Stimulated activated CD8-positive, alpha-beta memory T cell treated with anti-CD3 and anti-CD28 coated beads, Interleukin-7, amount 100 ng/mL, for 1 hour (primary cell): ENCODE measurements around the gene PRKCE.

Experiments used
- DNase-seq, 2 donors: peaks; one replicate each; pipeline ENCODE4 v3.0.0-alpha.2; 2020; ENCODE audit warnings: low read depth in 2 of 2

The PRKCE gene

DNA sequence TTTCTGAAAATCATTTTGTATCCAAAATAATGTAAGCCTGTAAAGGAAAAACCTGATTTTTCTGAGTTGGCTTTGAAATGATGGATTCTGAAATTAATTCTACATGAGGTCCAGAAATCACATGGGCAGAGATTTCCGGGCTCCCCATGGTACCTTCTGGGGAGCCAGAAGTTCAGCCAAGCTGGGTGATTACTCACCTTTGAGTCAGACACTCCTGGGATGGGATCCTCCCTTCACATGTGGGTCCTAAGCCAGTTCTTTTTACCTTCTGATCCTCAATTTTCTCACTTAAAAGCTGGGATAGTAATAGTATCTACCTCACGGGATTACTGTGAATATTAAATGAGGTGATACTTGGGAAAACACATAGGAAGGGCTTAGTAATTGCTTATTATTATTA, 465.9 kb downstream of the PRKCE start:
- no peak for DNase-seq

DNA sequence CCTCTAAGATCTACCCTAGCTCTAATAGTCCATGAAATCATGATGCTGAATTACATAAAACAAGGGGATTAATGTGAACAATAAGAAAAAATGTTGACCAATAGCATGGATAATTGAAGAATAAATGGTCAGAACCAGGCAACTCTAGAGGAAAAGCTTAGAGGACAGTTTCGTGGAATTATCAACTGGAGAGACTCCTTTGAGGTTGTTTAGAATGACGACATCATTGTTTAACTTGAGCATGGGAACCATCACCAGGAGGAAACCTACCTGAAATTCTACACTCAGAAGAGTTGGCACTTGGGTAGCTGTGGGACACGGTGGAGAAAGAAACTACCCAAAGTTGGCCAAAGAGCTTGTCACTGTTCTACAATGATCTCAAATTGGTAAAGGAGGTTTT, 466.5 kb downstream of the PRKCE start:
- no peak for DNase-seq

DNA sequence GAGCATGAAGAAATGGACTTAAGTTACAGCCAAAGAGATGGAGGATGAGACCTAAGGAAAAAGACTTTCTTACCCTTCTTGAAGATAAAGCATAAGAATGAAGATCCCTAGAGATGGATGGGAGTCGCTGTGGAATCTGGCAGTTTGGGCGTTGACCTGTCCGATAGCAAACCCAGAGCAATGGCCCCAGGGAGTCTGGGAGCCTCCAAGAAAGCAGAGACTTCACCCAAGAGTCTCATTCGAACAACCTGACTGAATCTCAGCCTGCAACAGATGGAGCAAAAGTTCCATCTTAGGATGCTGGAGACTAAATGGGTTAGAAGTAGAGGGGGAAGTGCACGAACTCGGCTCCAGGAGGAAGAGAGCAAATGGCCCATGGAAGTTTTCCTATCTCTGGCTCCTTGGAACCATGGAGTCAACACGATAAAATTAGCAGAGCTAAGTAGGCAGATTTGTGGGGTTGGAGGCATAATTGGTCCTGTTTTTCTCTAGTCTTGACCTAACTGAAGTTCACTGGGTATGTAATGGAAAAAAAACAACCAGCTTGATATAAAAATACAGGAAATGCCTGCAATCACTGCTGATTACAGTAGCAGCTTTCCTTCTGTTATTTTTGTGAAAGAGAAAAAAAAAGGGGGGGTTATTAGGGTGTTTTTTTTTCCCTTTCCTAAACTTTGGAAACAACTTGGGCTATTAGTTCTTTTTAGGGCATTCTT, 467.3 kb downstream of the PRKCE start:
- DNase-seq = no peak

DNA sequence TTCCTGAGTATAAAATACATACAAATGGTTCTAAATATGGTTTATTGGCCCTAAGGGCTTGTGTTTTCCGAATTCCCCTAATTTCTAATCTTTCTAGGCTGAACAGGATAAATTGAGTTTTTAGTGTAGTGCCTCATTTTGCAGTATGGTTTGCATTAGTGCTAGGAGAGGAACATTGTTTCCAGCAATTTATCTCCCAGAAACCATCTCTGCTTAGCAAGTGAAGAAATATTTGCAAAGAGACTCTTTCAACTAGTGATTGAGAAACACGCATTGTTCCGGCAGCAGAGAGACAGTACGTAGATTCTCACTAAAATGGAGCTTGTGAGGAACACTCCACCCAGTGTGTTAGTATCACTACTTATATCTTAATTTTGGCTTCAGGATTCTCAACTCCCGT, 468.0 kb downstream of the PRKCE start:
- DNase-seq = no peak

DNA sequence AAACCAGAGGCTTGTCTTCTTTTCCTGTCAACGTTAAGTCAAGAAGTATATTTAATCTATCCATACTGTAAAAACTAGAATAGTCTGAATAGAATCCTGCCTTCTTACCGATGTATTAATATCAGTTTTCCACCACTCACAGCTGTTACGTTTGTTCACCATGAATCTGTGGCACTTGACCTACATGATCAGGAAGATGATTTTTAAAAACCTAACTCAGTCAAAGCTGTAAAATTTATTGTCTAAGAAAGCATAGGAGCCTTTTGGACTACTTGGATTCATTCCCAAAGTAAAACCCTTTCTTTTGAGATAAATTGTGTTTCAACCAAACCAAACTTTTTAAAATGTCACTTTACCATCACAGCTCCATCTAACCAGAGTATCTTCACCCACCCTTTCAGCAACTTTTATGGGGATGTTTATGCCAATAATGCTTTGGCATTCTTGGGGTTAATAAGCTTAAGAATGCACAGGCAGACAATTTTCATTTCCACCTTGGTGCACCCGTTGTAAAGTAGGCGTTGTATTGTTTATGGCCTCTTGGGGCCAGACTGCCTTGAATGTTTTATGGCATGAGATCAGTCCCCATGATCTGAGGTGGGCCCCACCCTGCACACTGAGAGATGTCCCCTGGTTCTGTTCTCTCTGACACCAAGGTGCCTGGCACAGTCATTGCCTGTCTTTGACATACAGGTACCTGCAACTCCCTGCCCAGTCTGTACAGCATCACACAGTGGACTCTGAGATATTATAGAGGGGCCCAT, 469.5 kb downstream of the PRKCE start:
- no peak for DNase-seq

DNA sequence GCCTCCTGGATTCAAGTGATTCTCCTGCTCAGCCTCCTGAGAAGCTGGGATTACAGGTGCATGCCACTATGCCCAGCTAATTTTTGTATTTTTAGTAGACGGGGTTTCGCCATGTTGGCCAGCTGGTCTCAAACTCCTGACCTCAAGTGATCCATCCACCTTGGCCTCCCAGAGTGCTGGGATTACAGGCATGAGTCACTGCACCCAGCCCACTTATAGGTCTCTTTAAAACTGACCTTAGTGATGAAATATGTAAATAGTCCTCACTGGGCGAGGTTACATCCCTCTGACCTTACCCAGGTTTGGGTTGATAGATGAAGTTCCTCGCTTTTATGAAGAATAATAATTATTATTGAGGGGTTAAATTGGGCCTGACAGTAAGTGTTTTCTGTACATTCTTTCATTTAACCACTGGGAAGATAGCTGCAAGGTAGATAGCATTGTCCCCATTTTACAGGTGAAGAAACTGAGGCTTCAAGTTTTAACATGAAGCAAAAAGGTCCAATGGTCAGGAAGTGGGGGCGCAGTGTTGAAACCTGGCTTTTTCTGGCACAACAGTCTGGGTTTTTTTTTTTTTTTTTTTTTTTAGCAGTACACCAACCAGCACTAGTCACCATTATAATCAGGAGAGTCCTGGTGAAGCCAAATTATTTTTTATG, 471.0 kb downstream of the PRKCE start:
- no peak for DNase-seq

DNA sequence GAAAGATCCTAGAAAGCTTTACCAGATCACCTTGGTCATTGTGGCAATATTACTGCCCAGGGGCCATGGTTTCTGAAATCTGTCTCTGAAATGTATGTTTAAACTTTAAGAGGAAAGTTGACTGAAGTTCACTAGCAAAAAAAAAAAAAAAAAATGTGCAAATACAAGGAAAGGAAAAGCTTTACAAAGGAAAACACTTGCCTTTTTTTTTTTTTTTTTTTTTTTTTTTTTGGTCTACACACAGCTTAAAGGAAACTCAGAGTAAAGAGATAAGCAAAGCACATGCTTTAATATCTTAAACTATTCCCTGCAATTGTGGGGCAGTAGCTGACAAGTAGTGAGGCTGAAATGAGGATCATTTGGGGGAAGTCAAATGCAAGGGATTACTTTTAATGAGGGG, 471.5 kb downstream of the PRKCE start:
- DNase-seq = no peak

DNA sequence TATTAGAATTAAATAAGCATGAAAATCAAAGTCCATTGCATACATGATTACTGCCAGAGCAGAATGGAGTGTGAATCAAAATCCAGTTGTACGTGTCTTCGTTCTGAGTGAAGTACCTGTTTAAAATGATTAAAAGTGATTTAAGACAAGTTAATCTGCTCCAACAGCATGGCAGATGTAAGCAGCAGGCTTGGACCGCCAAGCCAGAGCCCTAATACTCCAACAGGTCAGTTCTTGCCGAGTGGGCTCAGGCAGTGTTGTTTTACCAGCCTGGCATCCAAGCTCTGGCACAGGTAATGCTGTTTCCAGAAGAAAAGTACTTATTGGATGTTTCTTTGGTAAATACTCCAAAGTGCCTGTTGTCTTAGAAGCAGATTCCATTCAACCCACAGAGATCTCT, 474.3 kb downstream of the PRKCE start:
- DNase-seq = no peak

DNA sequence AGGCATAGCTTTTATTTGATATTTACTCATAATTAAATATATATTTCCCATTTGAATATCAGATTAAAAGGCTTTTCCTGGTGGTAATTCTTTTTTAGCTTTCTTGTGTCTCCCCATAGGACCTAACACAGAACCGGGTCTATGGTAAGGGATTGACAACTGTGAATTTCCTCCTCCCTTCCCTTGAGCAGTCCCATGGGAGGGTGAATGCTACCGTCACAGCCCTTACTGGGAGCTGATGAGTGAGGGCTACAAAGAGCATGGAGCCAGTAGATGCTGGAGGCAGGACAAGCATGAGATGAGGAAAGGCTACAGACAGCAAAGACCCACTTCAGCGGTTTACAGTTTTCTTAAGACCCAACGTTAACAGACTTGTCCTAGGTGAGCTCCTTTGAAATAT, 475.1 kb downstream of the PRKCE start:
- no peak for DNase-seq

DNA sequence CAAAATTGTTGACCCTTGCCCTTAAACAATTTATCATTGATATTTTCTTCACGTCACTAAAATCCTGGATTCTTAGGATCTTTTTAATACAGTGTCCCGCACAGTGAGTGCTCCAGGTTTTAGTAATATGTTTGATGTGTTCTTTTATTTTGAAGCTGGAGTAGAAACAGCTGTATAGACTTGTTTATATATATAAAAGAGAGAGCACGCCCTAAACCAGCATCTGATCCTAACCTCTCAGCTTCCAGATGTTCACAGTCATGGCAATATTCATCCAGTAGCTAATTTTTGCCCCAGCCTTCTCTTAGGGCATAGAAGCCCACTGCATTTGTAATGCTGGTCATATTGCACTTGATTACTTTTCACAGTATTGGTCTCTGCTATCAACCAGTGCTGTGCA, 475.7 kb downstream of the PRKCE start:
- DNase-seq = no peak

DNA sequence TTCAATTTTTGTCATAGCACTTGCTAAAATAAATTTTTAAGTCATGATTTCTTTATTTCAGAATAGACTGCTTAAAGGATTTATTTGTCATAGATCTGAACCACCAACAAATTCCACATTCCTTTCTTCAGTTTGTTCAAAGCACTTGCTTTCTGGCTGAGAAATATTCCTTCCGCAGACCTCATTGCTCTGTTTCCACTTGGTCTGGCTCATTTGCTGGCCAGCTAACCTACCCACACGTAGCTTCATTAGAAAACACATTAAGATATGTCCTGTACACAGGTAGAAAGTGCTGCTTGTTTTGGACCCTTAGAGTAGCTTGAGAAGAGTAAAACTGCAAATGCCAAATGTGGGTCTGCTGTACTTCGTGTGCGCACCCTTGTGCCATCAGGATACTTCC, 479.0 kb downstream of the PRKCE start:
- no peak for DNase-seq

DNA sequence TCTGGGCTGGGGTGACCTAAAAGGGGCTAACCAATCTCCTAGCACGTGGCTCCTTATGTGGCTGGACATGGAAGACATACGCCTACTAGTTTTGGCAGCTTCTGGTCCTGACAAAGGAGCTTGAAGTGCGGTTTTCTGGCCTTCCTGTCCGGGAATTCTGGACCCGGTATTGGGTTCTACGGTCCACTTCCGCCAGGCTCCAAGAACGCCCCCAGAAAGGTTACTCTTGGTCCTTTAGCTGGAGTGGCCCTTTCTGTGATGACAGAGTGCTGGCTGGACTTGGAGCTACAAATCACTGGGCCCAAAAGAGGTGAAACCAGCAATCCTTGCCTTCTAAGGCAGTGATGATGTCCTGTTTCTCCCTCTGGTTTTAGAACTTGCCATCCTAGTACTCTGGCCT, 481.5 kb downstream of the PRKCE start:
- no peak for DNase-seq

DNA sequence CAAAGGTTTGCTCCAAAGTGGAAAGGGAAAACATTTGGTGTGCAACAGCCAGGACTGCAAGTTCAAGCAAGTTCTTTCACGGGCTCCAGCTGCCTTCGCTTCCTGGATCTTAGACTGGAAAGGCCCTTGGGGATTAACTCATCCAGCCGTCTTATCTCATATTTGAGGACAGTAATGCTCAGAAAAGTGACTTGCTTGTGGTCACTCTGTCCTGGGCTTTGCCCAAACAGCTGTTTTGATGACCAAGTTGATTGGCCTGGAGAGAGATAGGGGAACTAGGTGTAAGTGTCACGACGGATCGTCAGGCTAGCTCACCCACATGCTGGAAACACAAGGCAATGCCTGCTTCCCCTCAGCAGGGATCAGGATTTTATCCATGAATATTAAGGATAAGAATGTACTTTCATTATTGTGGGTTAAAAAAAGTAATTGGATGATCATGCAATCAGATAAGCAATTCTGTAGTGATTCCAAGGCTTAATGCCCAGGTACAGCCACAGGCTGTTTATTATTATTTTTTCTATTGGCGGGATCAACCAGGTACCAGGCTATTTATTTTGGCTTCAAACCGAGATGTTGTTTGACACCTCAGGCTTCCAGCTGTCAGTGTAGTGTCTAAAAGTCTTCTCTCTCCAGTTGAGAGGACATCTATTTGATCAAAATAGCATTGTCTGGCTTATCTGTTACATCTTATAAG, 483.2 kb downstream of the PRKCE start:
- no peak for DNase-seq

DNA sequence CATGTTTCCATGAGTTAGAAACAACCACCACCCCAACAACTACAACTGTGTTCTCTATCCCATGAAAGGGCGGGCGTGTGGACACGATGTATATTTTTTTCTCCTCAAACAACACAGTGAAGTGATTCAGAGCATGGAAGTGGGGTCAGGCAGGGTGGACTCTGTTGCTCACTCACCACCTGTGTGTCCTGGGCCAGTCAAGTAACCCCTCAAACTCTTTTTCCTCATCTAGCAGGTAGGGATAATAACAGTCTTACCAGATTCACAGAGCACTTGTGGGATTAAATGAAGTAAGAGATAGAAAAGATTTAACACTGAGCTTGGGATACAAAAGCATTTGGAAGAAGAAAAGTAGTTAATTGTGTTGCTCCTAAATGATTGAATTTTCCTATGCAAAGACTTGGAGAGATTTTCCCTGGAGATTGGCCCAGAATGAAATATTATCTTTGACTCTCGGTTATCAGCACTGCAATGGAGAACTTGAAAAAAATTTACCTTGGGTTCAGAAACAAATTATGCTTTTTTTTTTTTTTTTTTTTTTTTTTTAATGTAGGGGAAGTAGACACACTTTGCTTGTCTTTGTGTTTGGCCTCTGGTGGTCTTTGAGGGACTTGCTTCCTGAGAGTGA, 483.9 kb downstream of the PRKCE start:
- no peak for DNase-seq

DNA sequence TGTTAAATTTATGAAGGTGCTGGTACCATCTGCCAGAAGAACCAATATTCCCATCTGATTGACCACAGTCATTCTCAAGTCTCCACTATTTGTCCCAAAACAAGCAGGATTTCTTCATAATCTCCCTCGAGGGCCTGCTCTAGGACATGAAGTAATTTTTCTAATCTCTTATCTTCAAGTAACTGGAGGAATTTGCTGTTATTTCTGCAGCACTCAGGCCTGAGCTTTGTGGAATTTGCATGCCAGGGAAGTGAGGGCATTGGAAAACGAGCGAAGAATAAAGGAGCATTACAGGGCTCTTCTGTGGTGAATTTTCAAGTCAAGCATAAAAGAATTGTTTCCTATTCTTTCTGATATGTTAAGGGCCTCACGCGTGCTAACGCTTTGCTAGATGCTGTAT, 484.5 kb downstream of the PRKCE start:
- no peak for DNase-seq

DNA sequence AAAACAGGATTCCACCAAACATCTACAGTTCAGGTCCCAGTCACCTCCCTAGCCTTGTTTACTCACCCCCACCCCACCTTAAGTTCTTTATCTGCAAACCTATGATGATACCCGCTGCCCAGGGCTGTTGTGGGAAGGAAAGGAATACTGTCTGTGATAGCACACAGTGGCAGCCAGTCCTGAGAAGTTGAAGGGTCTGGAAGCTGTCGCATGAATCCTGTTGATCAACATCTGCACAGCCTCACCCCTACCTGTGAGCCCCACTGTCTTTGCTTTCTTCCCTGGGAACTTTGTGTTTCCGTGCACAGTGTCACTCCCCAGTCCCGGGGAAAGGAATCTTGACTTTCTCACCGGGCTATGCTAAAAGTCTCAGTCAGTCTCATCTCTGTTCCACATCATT, 485.0 kb downstream of the PRKCE start:
- DNase-seq = no peak

DNA sequence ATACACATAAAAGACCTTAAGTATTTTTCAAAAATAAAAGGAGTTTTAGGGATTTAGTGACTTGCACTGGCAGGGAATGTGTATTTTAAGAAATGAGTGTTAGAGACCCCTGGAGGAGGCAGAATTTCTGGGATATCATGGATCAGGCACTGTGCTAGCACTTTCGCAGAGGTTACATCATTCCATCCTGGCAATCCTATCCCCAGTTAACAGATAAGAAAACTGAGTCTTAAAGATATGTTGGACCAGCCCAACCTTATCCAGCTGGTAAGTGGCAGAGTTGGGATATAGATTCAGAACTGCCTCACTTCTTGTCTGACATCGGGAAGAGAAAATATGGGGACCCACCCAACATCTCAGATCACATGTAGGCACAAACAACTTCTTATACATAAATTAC, 485.5 kb downstream of the PRKCE start:
- no peak for DNase-seq

DNA sequence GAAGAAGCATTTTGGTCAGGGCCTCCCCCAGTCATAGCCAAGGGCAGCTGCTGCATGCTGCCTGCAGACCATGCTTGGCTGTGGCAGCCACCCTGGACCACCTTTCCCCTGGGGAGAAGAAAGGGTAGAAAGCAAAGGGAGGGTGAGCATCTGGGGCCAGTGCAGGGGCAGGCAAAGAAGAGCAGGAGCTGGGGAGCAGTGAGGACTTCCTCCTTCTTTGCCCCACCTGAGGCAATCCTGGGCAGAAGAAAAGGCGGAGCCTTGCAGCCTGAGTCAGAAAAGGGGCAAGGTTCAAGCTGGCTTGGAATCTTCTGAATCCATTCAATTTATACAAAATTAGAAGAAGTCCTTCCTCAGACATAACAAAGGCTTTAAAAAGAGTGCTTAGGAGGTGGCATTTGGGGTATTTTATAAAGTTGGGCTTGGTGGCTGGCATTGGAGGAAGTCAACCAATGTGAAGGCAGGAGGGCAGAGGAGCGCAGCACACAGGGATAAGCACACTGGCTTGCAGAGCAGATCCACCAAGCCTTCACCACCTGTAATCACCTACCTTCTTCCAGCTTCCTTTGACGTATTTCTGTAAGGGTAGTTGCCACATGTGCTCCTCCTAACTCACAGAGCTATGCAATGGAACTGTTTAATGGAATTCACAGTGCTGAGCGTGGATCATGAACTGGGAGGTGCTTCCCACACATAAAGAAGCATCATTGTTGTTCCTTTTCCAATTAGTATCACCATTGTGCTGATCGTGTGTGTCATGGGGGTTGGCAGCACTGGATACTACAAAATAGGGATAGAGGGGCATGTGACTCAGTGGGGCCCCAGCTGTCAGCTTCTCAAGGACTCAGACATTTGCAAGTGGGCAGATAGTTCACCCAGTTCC, 491.3 kb downstream of the PRKCE start:
- DNase-seq = no peak

DNA sequence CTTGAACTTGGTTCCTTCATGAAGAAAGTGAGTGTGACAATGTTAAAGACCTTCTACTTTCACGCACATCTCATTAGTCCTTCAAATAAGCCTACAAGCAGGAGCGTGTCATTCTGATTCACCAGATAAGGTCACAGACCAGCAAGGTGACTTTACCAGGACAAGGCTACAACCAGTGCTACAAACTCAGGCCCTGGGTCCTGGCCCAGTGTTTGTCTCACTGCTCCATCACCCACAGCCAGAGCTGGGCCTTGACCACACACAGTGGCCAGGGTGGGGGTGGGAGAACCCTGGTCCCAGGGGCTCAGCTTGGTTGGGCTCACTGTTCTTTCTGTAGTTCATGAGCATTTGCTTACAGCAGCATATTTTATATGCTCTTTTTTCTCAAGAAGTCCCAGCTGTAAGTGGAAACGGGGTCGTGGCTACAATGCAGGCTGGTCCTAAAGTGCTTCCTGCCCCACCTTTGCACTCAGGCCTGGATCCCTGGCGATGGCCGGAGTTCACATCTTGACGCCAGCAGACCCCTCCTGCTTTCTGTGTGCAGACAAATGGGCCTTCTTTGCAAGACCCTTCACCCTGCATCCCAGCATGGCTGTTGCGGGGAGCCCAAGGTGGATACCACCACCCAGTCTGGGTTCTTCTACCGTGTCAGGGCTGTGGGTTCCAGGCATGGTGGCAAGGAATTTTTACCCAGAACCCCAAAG, 492.1 kb downstream of the PRKCE start:
- DNase-seq = no peak

DNA sequence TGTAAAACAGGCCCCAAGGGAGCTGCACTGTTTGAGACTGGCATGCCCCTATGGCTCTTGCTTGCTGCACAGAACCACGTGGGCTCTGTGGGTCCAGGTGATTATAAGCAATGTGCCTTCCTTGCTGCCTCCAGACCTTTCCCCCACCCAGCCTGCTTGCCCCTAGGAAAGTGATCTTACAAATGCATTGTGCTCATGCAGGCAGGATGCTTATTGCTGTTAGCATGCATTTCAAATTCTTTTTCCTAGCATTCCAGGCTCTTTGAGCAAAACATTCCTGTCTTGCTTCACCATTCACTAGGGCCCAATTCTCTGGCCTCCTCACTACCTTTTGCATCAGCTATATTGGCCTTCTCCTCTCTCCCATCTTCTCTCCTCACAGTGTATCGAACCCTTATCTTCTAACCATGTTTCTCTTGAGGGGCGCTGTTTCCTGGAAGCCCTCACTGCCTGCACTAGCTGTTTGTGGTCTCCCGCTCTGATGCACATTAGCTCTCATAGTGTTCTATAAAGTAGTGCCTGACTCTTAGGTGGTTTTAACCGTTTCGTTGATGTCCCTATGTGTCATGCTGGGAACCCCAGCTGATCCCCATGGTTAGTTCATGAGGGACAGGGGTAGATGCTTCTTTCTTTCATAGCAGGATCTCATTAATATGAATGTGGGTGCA, 492.8 kb downstream of the PRKCE start:
- DNase-seq = no peak
